Stimulated activated effector memory CD8-positive, alpha-beta T cell treated with anti-CD3 and anti-CD28 coated beads, Interleukin-12 subunit alpha, Interleukin-12 subunit beta, amount 100 ng/mL, for 72 hours (primary cell): ENCODE results near the gene THRA.
A peak's percentile ranks its signal among the peaks of the same experiment; 100 is the strongest.

Experiments
- ATAC-seq: fragments of 150-1000 bp; cut with Tn5 transposase; 2 replicates; pipeline ENCODE4 v1.10.0; 2021
- DNase-seq, 2 donors: peaks; one replicate each; pipeline ENCODE4 v3.0.0; 2021 to 2022; ENCODE audit warnings: low spot score in 2 of 2
- H3K27ac Mint-ChIP-seq: one replicate; pipeline ENCODE4 v1.8.0; 2022; ENCODE audit warnings: mild to moderate bottlenecking, mixed read lengths
- H3K36me3 Mint-ChIP-seq: one replicate; pipeline ENCODE4 v1.8.0; 2022; ENCODE audit warnings: mild to moderate bottlenecking, mixed read lengths
- H3K4me1 Mint-ChIP-seq: one replicate; pipeline ENCODE4 v1.8.0; 2022; ENCODE audit warnings: mixed read lengths
- H3K4me3 Mint-ChIP-seq: one replicate; pipeline ENCODE4 v1.8.0; 2022; ENCODE audit warnings: mild to moderate bottlenecking, mixed read lengths
- H3K9me3 Mint-ChIP-seq: one replicate; pipeline ENCODE4 v1.8.0; 2022; ENCODE audit warnings: mixed read lengths

THRA gene

DNA sequence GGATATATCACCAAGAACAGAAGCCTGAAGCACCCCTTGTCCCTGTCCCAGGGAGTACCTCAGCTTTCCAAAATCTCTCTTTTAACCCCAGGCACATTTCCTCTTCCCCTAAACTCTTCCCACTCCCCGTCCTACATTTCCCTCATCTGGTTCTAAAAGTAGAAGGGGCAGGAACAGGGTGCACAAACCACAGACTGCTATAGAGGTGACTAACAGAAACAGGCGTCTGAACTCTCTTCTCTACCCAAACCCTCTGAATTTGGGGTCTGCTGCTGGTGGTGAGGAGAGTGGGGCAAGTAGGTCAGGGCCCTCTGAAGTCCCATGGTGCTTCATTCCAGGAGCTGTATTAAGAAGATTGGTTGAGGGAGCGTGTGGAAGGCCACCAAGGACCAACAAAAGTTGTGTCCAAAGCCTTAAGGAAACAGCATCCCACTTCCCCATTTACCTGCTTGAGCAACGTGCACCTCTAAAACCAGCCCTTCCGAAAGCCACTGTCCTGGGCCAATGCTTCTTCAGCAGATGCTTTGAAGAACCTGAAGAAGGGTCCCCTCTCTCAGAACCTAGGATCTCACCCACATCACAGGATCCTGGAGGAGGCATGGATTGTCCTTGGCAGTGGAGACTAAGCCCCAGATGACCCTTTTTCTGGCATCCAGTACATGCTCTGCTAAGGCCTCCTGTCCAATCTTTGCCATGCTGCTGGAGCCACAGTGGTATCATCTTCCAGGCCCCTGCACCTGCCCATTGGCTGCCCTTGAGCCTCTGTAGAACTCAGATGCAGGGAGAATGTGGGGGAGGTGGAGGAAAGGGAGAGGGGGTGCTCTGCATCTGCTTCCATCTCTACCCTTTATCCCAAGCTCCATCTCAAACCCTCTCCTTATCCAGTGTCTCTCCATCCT is 43.3 kb downstream of the THRA start:
- Mint-ChIP-seq H3K4me1 (peaks cover 91% of the 10 kb centered on the region), H3K36me3 (peaks cover 6% of the 10 kb centered on the region), H3K4me3 (peak overlapping the region; percentile 70), H3K9me3 (no peaks in the 10 kb centered on the region), H3K27ac (peak overlapping the region; percentile 95)
- DNase-seq (no peak), ATAC-seq (no peak)

GRCh38 chr17:40106760-40107521 is 44.2 kb downstream of the THRA start:
- Mint-ChIP-seq H3K36me3 (peaks cover 6% of the 10 kb centered on the region), H3K4me1 (peaks cover 91% of the 10 kb centered on the region), H3K9me3 (no peaks in the 10 kb centered on the region), H3K4me3 (peak overlapping the region; percentile 70), H3K27ac (peak overlapping the region; percentile 95)
- no peak for ATAC-seq
- DNase-seq = no peak

- peak; percentile 1 for ATAC-seq
- Mint-ChIP-seq H3K36me3 (peaks cover 6% of the 10 kb centered on the region), H3K4me3 (peak overlapping the region; percentile 70), H3K27ac (peak overlapping the region; percentile 95), H3K9me3 (no peaks in the 10 kb centered on the region), H3K4me1 (peaks cover 95% of the 10 kb centered on the region)
- DNase-seq = no peak
These were observed 44.9 kb downstream of the THRA start for GRCh38 chr17:40107522-40108174.

DNA sequence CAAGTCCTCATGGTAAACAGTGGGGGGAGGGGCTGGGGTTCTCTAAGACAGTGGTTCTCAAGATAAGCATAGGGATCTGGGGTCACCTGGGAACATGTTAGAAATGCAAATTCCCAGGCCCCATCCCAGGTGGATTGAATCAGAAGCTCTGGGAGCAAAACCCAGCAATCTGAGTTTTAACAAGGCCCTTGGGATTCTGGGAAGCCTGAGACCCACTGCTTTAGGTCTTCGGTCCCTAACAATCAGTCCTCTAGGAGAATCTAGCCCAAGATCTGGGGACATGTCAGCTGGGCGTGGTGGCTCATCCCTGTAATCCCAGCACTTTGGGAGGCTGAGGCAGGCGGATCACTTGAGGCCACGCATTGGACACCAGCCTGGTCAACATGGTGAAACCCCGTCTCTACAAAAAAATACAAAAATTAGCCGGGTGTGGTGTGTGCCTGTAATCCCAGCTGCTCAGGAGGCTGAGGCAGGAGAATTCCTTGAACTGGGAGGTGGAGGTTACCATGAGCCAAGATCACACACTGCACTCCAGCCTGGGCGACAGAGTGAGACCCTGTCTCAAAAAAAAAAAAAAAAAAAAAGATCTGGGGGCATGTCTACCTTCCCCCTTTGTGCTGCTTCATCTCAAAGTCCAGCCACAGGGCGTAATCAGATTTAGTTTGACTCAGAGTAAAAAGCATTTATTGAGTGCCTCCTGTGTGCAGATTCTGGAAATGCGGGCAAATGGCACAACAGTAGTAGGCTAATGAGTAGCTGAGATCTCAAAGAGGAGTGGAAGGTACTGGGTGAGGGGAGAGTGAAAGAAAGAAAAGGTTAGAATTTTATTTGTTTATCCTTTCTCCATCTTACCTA is 46.4 kb downstream of the THRA start:
- Mint-ChIP-seq H3K4me3 (no peak overlapping the region), H3K36me3 (peaks cover 13% of the 10 kb centered on the region)
- no peak for DNase-seq

DNA sequence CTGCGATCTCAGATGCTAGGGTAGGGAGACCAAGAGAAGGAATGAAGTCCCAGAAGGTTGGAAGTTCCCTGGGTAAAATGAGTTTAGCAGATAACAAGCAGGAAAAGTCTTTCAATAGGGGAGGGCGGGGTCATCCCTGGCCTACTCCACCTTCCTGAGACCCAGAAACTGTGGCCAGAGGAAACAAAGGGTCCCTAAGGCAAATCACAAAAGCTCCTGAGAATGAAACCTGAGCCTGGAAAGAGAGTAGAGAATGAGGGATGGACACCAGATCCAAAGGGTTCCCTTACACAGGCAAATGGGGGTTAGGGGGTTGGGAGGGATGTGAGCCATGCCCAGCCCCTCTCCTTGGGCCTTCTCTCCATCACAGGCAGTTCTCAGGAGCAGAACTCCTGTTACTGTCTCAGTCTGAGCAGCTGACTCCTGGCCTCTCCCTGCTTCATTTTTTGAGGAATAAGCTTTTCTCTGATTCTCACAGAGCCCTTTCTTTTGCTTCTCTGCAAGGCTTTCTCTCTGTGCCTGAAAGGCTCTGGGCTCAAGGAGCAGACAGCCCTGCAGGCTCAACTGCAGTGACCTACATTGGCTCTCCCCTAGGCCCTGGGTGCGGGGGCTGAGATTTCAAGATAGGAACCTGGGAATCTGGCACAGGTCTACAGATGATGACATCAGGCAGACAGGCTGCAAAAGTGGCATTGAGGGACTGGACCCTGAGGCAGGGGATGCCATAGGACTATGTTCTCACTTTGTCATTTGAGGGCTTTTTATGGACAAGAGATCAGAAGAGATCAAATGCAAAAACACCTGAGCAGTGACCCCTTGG is 47.5 kb downstream of the THRA start:
- no peaks in the 10 kb centered on the region for H3K9me3 Mint-ChIP-seq
- peaks cover 83% of the 10 kb centered on the region for H3K4me1 Mint-ChIP-seq
- peak overlapping the region; percentile 79 for H3K27ac Mint-ChIP-seq
- H3K4me3 Mint-ChIP-seq = peak overlapping the region; percentile 70
- ATAC-seq (no peak), DNase-seq (no peak)
- peaks cover 13% of the 10 kb centered on the region for H3K36me3 Mint-ChIP-seq

More for the DNA sequence above, 46.4 kb downstream of the THRA start:
- ATAC-seq = no peak
- peak overlapping the region; percentile 95 for H3K27ac Mint-ChIP-seq
- H3K9me3 Mint-ChIP-seq = no peaks in the 10 kb centered on the region
- peaks cover 93% of the 10 kb centered on the region for H3K4me1 Mint-ChIP-seq

GRCh38 chr17:40111221-40112128 is 48.7 kb downstream of the THRA start:
- peak; percentile 42 to 85 for DNase-seq
- Mint-ChIP-seq H3K4me1 (peaks cover 70% of the 10 kb centered on the region), H3K9me3 (no peaks in the 10 kb centered on the region), H3K4me3 (peak overlapping the region; percentile 70), H3K27ac (peak overlapping the region; percentile 79), H3K36me3 (peaks cover 13% of the 10 kb centered on the region)
- ATAC-seq = peak; percentile 54

- no peak for ATAC-seq
- peak overlapping the region; percentile 79 for H3K27ac Mint-ChIP-seq
- H3K4me1 Mint-ChIP-seq = peaks cover 62% of the 10 kb centered on the region
- peaks cover 13% of the 10 kb centered on the region for H3K36me3 Mint-ChIP-seq
- DNase-seq = no peak
- peak overlapping the region; percentile 70 for H3K4me3 Mint-ChIP-seq
- H3K9me3 Mint-ChIP-seq = no peaks in the 10 kb centered on the region
These were observed 49.5 kb downstream of the THRA start for GRCh38 chr17:40112191-40112711.

DNA sequence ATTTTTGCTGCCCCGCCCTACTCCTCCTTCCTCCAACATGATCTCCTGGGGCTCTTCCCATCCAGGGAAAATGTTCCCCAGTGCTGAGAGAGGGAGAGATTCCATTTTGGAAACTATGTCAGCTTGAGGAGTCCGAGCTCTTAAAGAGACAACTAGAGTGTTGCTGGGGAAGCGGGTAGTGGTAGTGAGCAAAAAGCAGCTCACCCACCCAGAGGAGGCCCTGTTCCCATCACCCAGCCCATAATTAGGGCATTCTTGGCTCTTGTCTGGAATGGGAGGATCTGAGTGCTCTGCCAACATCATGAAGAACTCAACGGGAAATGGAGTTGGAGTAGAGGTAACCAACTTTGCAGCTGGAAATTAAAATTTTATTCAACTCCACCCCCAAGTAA is 49.9 kb downstream of the THRA start:
- DNase-seq (no peak), ATAC-seq (no peak)
- Mint-ChIP-seq H3K4me1 (peaks cover 58% of the 10 kb centered on the region), H3K4me3 (peak overlapping the region; percentile 70), H3K9me3 (no peaks in the 10 kb centered on the region), H3K27ac (peak overlapping the region; percentile 79), H3K36me3 (peaks cover 11% of the 10 kb centered on the region)

- Mint-ChIP-seq H3K4me3 (peak overlapping the region; percentile 70), H3K9me3 (no peaks in the 10 kb centered on the region), H3K27ac (peak overlapping the region; percentile 79), H3K4me1 (peaks cover 57% of the 10 kb centered on the region), H3K36me3 (peaks cover 7% of the 10 kb centered on the region)
- ATAC-seq (peak; percentile 92), DNase-seq (peak; percentile 86 to 97)
These were observed 50.5 kb downstream of the THRA start for GRCh38 chr17:40113110-40113906.

GRCh38 chr17:40113907-40114245 is 51.1 kb downstream of the THRA start:
- Mint-ChIP-seq H3K4me1 (peaks cover 59% of the 10 kb centered on the region), H3K9me3 (no peaks in the 10 kb centered on the region), H3K36me3 (peaks cover 7% of the 10 kb centered on the region), H3K4me3 (peak overlapping the region; percentile 70), H3K27ac (peak overlapping the region; percentile 79)
- no peak for DNase-seq
- ATAC-seq = no peak

DNA sequence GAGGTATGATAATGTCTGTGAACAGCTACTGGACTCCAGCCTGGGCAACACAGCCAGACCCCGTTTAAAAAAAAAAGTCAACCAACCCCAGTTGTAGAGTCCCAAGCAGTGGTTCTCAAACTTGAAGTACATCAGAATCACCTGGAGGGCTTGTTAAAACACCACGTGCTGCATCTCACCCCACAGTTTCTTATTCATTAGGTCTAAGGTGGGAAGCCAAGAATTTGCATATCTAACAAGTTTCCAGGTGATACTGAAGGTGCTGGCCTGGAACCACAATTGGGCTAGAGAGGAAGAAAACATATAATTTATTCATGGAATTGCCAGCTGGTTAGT is 52.3 kb downstream of the THRA start:
- no peak for ATAC-seq
- H3K36me3 Mint-ChIP-seq = peaks cover 7% of the 10 kb centered on the region
- no peaks in the 10 kb centered on the region for H3K9me3 Mint-ChIP-seq
- no peak overlapping the region for H3K27ac Mint-ChIP-seq
- H3K4me1 Mint-ChIP-seq = peaks cover 49% of the 10 kb centered on the region
- no peak for DNase-seq
- H3K4me3 Mint-ChIP-seq = no peak overlapping the region
